Epidermal melanocyte (primary cell): Measurements from ENCODE around the gene TEKT5.
A peak's percentile ranks its signal among the peaks of the same experiment; 100 is the strongest.

Experiments used
- DNase-seq: peaks from one replicate; pipeline ENCODE4 v3.0.0; 2011; ENCODE audit warnings: low spot score; ENCODE audit not compliant: insufficient read length

The TEKT5 gene

DNA sequence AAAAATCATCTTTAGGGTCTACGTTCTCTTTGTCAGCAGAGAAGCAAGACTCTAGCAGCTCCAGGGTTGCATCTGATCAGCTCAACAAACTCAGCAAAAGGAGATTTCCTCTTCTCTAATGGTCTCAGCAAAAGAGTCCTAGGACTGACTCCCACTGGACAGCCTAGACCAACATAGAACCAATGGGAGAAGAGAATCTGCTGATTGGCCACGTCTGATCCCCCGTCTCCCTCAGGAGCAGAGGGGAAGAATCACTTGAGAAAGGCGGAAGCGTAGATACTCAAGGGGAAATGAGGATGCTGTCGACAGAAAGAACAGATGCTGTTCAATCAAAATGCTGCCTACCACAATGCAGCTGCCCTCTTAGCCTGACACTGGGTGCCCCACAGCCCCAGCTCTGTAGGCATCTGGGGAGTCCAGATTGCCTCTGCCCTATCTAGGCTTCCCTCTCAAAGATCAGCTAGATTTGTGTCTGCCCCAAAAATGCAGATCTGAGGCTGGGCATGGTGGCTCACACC lies 82.8 kb downstream of the TEKT5 start:
- DNase-seq, result no peak

DNA sequence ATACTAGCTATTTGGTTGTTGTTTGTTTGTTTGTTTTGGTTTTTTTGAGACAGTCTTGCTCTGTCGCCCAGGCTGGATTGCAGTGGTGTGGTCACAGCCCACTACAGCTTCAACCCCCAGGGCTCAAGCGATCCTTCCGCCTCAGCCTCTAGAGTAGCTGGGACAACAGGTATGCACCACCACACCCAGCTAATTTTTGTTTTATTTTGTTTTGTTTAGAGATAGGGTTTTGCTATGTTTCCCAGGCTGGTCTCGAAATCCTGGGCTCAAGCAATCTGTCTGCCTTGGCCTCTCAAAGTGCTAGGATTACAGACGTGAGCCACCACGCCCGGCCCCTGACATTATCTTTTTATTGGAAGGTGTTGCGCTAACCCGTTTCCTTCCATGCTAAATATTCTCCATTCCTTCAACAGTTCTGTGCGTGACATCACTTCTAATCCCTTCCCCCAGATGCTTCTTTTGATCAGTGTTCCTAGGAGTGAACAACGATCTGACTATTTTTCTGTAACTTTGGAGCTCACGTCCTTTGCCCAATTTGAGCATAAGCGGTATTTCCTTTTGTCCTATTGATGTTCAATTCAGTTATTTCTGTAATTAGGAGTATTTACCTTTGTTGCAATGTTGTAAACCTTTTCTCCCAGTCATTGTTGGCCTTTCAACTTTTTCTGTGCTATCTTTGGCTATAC lies 84.1 kb downstream of the TEKT5 start:
- no peak for DNase-seq

DNA sequence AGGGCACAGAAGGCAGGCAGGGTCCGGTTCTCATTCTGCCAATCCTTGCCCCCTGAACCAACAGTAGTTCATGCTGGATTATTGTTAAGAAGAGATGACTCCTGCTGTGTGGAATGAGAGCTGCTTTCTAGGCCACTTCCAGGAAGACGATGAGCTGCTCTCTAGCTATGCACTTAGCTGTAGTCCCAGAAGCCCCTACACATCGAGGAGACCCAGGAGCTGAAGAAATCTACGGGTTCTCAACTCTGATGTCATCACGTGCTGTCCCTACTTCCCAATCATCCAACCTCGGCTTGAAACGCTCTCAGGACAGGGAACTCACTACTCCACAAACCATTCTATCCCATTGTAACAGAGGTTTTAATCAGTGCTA lies 85.3 kb downstream of the TEKT5 start:
- DNase-seq, result no peak

DNA sequence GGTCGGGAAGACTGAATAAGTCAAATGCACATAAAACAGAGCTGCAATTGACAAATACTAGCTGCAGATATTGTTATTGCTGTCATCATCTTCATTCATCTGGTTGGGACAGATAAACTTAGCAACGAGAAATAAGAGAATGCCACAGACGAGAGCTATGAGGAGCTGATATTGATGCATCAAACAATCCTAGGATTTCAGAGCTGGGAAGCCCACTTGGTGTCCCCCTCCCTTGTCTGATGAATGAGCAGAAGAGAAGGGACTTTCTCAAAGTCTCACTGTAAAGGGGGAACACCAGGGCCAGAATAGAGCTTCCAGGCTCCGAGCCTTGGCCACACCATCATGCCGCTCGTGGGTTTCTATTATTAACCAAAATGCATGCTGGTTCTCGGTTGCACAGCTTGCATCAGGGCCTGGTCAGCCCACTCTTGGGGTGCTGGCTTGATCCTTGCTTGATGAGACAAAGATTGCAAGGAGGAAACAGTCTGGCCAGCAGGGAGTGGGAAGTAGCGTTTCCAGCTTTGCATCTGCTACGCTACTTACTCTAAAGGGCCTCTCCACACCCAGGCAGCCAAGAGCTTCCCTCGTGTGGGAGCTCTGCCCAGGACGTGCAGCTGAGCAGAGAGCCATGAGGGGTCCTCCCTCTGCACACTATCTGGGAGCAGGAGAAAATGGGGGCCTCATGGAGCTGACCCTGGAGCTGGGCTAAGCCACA lies 85.9 kb downstream of the TEKT5 start:
- DNase-seq, result no peak

DNA sequence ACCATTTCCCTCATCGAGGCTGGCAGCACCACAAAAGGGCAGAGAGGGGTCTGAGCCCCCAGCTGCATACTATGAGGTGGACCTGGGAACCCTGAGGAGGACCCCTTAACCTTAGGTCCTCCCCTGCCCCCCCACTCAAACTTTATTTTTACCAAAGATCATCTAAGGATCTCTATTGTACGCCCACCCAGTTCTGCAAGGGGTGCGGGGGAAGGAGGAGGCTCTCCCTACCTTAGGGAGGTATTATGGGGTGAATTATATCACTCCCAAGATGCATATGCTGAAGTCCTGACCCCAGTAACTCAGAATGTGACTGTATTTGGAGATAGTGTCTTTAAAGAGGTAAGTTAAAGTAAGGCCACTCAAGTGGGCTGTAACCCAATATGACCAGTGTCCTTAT lies 87.6 kb downstream of the TEKT5 start:
- no peak for DNase-seq

DNA sequence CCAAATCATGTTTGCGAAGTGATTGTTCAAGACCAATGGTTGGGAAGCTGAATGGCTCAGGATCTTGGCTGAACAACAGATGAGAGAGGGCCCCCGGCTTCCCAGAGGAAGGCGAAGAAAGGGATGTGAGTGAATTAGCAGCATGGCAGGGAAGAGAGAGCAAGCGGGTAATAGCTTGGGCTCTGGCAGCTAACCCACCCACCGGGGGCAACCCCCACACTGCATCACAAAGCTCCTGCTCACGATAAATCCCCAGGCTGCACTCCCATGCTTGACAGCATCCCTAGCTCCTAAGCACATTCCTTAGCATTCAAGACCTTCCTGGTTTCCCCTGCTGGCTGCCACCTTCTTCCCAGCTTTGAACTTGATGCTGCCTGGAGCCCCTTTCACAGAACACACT lies 88.1 kb downstream of the TEKT5 start:
- DNase-seq, result no peak

DNA sequence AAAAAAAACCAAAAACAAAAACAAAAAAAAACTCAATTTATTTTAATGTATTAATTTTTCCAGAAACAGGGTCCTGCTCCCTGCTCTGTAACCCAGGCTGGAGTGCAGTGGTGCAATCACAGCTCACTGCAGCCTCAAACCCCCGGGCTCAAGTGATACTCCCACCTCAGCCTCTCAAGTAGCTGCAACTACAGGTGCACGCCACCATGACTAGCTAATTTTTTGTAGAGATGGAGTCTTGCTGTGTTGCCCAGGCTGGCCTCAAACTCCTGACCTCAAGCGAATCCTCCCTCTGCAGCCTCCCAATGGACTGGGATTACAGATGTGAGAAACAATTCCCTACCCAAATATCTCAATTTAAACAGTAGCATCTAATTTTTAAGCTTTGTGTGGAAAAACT lies 89.1 kb downstream of the TEKT5 start:
- DNase-seq, result no peak

DNA sequence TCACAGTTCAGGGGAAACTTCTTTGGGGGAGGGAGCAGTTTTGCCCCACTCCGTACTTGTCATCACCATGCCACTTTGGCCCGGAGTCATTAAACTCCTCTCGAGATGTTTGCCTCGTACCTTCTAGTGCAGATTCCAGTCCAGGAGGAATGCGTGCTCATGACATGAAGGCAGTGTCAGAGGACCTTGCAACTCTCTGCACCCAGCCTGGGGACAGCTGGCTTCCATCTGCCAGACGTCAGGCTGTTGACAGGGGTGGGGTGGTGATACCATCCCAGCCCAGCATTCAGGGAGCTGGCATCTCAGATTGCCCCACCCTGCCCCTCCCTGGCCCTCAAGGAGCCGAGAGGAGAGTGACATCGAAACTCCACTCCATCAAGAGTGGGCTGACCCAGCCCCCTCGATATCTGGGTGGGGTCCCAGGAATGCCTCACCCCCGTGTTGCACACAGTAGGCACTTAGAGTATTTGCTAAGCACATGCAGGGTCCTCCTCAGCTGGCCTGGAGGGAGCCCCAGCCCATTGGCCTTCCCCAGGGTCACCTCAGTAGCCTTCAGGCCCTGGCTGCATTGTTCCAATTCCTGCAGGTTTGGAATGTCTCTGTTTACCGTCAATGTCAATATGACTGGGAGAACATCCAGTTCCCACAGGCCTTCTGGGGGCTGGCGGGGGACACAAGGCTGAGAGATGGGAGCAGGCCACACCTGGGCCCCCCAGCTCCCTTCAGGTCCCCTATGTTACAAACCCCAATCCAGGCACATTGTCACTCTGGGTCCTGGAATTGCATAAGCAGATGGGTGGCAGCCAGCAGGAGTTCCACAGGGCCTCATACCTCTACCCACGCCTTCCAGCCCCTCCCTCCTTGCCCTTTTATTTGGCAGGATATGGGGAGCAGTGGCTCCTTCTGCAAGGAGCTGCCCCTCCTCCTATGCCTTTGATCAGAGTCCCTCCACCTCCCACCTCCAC lies 93.0 kb downstream of the TEKT5 start:
- DNase-seq, result no peak

DNA sequence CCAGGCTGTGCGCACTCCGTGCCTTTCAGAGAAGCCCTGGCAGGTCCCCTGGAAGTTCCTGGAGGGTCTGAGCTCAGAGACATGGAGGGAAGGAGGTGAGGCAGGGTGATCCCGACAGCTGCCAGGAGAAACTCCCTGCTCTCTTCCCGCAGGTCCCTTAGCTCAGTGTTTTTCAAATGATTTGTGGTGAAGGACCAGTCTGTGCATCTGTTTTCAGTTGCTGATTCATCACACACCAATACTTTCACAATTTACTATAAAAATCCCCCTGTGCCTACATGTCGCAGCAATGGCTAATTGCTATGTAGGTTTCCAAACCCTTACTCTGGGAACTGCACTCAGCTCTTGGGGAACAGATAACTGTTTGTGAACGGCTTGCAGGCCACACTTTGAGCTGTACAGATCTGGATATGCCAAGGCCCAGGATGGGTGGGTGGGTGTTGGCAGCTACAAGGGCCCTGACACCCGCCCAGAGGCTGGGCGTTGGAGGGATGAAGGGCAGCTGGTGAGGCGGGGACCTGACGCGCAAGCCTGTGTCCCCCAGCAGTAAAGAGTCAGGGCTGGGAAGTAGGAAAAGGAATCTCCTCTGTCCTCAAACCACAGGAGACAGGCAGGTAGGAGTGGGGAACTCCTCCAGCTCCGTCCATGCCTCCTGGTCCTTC lies 93.8 kb downstream of the TEKT5 start:
- DNase-seq, result no peak

DNA sequence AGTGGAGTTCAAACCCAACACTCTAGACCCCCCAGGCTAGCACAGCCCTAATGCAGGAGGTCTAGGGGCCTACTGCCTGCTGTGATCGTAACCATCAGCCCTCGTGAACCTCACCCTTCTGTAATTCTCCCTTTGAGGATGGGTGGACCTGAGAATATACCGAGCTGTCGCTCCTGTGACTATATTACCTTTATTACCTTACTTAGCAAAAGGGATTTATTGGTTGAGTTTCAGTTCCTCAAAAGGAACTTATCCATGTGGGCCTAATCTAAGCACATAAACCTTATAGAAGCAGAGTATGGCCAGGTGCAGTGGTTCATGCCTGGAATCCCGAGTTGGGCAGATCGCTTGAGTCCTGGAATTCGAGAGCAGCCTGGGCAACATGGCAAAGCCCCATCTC lies 95.1 kb downstream of the TEKT5 start:
- DNase-seq, result no peak

DNA sequence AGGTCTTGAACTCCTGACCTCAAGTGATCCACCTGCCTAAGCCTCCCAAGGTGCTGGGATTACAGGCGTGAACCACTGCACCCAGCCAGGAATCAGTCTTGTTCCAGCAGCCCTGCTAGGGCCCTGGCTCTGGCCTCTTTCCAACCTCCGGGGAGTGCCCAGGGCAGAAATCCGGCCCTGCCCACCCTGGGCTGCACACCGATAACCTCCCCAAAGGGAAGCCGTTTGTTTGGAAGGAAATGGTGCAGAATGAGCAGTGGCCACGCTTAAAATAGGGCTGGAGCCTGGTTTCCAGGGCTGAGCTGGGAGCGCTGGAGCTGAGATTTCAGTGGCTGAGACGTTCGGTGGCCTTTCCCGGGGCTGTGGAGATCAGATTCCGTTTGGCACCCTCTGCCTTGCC lies 96.6 kb downstream of the TEKT5 start:
- no peak for DNase-seq

DNA sequence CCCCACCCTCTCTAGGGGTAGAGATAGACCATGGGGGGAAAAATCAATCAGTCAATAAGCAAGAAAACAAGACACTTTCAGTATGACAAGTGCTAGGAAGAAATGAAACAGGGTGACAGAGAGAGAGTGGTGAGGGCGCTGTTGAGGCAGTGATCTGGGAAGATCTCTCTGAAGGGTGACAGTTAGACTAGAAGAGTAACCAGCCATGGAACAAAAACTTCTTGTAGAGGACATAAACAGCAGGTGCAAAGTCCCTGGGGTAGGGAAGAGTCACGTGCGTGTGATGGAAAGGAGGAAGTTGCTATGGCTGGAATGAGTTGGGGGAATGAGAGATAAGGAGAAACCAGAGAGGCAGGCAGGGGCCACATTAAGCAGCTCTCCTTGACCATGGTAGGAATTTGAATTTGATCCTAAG lies 97.5 kb downstream of the TEKT5 start:
- DNase-seq, result no peak

DNA sequence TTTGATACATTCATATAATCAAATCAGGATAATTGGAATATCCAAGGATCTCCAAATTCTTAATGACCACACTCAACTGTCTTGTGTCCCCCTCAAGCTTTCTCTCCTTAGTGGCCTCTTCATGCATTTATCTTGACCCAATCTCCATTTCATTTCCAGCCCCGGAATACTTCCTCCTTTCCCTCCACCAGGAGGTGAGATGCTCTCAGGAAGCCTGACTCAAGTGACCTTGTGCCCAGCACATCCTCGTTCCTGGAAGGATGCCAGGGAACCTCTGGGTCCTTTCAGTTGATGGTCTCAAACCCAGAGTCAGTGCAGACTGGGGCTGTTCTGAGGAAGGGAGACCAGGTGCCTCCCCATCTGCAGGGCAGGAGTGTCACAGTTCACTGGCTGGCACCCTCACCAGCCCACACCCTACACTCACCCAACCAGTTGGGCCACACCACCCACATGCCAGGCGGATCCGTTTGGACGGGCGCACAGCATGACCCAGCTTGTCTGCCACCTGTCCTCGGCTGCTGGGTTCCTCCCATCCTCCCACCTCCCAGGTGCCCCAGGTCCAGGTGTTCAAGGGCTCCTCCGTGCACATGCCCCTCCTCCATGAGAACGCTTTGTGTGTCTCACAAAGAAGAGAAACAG lies 100.3 kb downstream of the TEKT5 start:
- no peak for DNase-seq

DNA sequence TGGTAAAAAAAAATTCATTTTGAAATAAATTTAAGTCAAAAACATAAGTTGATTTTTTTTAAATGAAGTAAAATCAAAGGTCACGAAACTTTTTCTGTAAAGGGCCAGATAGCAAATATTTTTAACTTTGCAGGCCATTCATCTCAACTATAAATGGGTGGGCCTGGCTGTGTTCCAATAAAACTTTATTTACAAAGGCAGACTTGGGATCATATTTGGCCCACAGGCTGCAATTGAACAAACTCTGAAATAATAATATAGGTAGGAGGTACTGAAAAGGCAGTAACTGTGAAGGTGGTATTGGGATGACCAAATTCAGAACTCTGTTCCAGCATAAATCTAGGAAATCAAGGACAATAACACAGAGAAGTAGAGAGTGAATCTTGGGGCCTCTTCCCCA lies 102.1 kb downstream of the TEKT5 start:
- DNase-seq, result no peak

DNA sequence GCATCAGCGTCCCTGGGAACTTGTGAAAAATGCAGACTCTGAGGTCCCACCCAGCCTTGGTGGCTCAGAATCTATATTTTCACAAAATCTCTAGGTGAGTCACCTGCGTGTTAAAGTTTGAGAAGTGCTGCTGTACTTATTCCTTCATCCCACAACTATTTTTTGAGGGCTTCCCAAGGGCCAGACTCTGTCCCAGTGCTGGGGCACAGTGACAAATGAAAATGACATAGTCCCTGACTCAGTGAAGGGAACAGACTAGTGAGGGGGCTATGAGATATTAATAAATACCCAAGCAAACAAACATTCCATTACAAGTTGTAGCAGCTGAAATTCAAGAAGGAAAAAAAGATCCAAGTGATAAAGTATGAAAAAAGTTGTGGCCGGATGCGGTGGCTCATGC lies 104.4 kb downstream of the TEKT5 start:
- no peak for DNase-seq

DNA sequence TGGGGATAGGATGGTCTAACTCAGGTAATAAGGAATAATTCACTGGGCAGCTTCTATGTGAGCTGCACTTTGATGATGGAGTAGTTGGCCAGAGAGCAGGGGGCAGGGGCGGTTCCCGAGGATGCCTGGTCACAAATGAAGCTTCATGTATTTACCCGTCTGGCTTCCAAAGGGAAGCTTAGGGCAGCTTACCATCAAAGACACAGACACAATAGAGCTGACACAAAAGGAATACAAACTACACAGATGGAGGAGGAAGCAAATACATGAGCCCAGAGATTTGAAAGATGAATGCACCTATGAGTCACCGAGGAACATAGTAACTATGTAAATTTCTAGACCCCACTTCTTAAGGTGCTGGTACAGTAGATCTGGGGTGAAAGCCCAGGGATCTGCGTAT lies 105.6 kb downstream of the TEKT5 start:
- no peak for DNase-seq

DNA sequence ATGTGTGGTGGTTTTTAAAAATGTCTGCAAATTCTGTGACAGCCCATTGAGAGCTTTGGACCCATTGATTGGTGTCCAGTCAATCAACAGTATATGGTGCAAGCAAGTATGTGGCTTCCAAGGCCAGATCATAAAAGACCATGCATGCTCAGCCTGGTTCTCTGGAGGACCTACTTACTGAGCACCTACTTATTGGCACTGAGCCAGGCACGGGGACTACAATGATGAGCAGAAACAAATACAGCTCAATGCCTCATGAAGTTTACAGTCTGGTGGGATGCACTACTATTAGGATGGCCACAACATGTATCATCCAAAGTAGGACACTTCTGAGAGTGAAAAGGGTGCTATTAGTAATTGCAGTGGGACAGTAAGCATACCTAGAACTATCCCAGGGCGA lies 107.1 kb downstream of the TEKT5 start:
- no peak for DNase-seq

DNA sequence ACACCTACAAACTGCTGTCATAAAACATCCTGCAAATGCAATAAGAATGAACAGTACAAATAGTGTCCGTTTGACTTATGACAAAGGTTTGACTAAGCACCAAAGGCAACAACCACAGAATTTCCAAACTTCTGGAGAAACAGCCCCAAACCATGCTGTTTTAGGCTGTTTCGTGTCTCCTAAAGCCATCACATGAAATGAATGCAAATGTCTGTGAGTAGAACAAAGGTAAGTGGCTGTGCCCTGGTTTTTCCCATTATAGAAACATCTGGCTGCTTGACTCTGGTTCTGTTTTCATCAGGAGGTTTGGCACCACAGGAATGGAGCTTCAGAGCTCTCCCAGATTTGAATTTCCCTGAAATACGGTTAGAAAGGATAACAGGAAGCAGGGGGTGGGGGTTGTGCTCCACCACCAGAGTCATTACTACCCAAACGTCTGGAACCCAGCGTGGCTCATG lies 109.7 kb downstream of the TEKT5 start:
- peak; percentile 47 for DNase-seq

DNA sequence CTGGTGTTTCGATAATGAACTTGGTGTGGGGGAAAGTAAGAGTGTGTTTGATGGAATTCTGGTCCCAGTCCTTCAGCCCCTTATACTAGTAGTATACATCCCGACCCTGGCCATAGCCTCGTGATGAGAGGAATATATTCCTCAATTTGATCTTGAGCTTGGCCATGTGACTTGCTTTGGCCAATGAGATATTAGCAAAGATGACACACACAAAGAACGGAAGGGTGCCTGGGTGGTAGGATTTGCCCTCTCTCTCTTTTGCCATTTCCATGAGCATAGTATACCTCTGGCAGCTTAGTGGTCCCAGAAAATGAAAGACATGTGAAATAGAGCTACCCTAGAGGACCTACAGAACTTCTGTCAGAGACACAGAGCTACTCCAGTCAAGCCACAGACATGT lies 111.5 kb downstream of the TEKT5 start:
- DNase-seq, result no peak

DNA sequence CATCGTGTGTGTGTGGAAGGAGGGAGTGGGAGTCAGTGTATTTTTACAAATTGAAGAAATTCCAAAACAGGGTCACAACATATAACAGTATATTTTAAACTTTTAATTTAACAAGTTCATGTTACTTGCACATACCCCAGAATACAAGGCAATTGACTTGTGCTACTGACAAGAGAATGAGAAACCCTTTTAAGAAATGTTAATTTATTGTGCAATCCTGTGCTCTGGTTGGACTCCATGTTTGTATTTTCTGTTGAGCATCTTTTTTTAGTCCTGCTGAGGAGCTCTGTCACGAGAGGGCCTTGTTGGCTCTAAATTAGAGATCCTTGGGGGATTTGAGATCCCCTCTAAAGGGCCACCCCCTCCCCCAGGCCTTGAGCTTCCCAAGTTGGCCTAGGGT lies 113.2 kb downstream of the TEKT5 start:
- DNase-seq, result no peak

DNA sequence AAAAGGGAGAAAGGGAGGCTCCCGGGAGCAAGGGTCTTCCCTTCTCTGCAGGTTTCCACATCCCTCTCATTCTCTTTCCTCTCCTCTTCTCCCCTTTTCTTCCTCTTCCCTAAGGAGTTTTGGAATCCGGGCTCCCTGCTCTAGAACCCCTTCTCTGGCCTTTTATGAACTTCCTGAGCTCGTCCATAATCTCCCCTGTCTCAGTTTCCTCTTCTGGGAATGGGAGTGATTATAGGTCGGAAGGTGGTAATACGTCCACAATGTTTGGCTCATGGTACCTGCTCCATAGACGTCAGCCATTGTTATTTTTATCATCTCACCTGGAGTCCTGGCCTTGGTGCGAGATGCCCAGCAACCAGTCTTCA lies 113.9 kb downstream of the TEKT5 start:
- no peak for DNase-seq
